Right ventricle myocardium superior (tissue), 1 donor: ENCODE measurements around the gene CARM1. TPM values are rescaled to one million over a fixed set of nuclear protein-coding genes. Genes with fewer than 3 reads are reported as not detected.
"Not testable (repeated sequence)": the region's sequence is repeated elsewhere in the genome, so short reads cannot be mapped to it uniquely, and the experiment has no call there.

Experiments used
- ATAC-seq: fragments of 200-7000 bp; cut with Tn5 transposase; one replicate; pipeline ENCODE4 v1.9.1; 2020; ENCODE audit warnings: mild to moderate bottlenecking; ENCODE audit not compliant: poor library complexity
- DNase-seq: peaks from one replicate; pipeline ENCODE4 v3.0.0-alpha.2; 2020
- intact Hi-C: fragments of 100-400 bp; cut with DNase I; formaldehyde crosslinking; loops from one replicate; pipeline ENCODE4 v1.11.2; 2022
- long read RNA-seq: library from polyadenylated mRNA; unstranded; transcript quantifications from one replicate; pipeline ENCODE4 v2.0.0, GENCODE V29; 2021
- total RNA-seq: library from RNA; stranded (reverse); fragmentation: NEBNext Ultra II Directional; extraction: Animal tissue kit (Norgen Biotek cat#: 25700); gene quantifications from one replicate; pipeline ENCODE4 v1.2.1, GENCODE V29; 2021
- donor health status: DM: no; HTN: yes; CAD: no; lungs with severe emphysema.

The CARM1 gene
- total RNA-seq, result 29.9 TPM
- long read RNA-seq, transcript CARM1-201 (16 exons, 3,330 nt), result major isoform, 134 of 167 reads
- long read RNA-seq, transcript CARM1-202 (15 exons, 2,722 nt), result minor isoform, 12 of 167 reads
- long read RNA-seq, partial matches to known transcripts, result 11 of 167 reads
- long read RNA-seq, other reads (novel, unspliced or antisense), result 10 of 167 reads

DNA sequence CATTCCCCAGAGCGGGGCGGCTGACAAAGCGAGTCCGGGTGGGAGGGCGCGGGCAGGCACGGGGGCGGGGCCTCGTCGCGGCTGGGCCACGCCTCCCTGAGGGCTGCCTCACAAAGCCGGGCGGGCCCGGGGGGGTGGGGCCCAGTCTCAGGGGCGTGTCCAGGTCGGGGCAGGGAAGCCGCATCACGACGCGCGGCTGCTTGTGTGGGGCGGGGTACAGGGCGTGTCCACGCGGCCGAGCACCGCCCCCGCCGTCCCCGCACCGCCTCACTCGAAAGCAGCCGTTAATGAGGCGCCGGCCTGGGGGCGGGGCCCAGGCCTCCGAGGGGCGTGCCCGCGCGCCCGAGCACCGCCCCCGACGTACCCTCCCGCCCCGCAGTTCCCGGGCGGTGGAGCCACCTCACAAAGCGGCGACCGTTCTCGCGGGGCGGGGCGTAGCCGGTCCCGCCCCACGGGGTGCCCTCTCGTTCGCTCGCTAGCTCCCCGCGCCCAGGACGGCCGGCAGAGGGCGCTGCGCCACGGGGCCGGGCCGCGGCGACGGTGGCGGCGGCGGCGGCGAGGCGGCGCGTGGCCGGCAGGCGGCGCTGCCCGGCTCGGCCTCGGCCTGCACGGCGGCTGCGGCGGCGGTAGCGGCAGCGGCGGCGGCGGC, at the start of gene CARM1:
TSS of gene CARM1 (plus strand) at position 599 of the 649 bp plus-strand sequence. CDS start 150 bp downstream, outside the sequence.
- intact Hi-C loops, result no loop called here
- ATAC-seq, result peak; percentile 96
- DNase-seq, result peak; percentile 99

DNA sequence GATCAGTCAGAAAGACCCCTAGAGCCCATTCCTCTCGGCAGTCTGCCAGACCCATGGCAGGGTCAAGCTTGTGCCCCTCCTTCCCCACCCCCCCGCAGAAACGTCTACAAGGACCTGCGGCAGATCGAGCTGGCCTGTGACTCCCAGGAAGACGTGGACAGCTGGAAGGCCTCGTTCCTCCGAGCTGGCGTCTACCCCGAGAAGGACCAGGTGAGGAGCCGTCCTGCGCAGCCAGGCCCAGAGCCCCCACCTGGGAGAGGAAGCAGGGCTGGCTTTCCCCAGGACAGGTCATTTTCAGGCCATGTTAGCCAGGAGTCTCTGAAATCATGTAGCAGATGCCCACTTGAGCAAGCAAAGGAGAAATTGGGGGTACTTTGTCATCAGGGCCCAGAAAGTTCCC, 47.7 kb upstream of the CARM1 start:
- ATAC-seq, result no peak
- no peak for DNase-seq
- intact Hi-C loops, result no loop called here

DNA sequence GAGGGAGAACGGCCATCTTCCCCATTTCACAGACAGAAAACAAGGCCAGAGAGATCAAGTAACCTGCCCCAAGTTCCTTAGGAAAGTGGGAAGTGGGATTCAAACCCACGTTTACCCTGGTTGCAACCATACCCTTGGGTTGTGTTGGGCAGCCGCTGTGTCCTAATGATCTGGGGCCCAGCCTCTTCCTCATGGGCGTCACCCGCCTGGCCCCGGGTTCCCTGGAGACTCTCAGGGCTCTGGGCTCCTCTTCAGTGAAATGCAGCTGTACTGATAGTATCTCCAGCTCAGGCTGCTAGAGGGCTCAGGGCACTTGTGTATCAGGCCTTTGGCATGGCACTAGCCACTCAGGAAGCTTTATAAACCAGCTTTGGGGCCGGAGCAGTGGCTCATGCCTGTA, 45.1 kb upstream of the CARM1 start:
- intact Hi-C loops, result no loop called here
- no peak for ATAC-seq
- no peak for DNase-seq

DNA sequence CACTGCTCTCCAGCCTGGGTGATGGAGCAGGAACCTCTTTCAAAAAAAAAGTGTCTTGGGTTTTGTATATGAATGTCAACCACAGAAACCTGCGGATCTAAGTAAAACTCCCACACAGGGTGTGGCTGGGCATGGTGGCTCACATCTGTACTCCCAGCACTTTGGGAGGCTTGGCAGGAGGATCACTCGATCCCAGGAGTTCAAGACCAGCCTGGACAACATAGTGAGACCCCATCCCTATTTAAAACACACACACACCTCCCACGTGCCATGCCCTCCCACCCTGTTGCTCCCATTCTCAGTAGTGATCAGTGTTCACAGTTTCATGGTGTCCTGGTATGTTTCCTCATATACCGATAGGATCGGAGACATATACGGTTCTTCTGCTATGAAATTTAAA, 44.5 kb upstream of the CARM1 start:
- ATAC-seq (no peak), DNase-seq (no peak)
- intact Hi-C loops, result no loop called here

DNA sequence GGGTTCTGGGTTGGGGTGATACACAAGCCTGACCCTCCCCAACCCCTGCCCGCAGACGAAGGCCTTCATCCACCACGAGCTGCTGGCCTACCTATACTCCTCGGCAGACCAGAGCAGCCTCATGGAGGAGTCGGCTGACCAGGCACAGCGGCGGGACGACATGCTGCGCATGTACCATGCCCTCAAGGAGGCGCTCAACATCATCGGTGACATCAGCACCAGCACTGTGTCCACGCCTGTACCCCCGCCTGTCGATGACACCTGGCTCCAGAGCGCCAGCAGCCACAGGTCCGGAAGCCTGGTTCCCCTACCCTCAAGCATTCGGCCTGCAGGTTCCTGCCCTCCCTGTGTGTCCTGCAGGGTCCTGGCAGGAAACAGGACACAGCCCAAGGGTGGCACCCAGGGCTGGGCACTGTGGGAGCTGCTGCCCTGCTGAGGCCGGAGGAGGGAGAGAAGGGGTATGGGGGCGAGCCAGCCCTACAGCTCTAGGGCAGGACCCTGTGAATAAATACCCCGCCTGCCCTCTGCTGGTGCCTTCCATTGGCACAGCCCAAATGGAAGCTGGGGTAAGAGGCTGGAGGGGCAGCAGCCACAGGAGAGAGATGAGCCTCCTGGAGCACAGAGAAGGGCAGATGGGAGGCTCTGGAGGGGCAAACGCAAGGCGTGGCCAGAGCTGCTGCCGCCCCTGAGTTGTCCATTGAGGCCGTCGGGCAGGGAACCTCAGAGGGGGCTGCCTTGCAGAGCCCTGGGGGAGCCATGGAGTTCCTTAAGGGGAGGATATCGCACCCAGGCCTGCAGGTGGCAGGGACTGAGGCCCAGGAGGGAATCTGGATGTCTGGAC, 42.2 kb upstream of the CARM1 start:
- no peak for DNase-seq
- intact Hi-C loops, result no loop called here
- ATAC-seq, result no peak

DNA sequence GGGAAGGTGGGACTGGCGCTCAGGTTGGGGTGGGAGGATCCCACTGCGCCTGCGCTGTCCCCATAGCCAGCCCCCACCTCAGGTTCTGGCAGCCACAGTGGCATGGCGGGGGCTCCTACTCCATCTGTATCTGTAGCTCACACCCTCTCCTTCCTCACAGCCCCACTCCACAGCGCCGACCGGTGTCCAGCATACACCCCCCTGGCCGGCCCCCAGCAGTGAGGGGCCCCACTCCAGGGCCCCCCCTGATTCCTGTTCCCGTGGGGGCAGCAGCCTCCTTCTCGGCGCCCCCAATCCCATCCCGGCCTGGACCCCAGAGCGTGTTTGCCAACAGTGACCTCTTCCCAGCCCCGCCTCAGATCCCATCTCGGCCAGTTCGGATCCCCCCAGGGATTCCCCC, 41.4 kb upstream of the CARM1 start:
- intact Hi-C loops, result no loop called here
- DNase-seq (no peak), ATAC-seq (no peak)

DNA sequence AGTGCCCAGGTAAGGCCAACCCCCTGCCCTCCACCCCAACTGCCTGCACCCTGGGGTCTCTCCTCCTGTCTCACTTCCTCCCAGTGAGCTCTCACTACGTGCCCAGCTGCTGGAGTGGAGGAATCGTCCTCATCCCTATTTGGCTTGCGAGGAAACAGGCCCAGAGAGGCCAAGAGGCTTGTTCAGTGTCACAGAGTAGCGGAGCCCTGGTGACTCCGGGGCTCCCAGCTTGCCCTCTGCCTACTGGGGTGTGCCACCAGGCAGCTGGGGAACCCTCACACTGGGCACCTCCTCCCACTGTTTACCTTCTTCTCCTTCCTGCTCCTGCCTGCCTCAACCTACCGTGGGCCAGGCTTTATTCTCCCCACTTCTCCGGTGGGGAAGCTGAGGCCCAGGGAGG, 41.0 kb upstream of the CARM1 start:
- ATAC-seq (no peak), DNase-seq (no peak)
- intact Hi-C loops, result no loop called here

DNA sequence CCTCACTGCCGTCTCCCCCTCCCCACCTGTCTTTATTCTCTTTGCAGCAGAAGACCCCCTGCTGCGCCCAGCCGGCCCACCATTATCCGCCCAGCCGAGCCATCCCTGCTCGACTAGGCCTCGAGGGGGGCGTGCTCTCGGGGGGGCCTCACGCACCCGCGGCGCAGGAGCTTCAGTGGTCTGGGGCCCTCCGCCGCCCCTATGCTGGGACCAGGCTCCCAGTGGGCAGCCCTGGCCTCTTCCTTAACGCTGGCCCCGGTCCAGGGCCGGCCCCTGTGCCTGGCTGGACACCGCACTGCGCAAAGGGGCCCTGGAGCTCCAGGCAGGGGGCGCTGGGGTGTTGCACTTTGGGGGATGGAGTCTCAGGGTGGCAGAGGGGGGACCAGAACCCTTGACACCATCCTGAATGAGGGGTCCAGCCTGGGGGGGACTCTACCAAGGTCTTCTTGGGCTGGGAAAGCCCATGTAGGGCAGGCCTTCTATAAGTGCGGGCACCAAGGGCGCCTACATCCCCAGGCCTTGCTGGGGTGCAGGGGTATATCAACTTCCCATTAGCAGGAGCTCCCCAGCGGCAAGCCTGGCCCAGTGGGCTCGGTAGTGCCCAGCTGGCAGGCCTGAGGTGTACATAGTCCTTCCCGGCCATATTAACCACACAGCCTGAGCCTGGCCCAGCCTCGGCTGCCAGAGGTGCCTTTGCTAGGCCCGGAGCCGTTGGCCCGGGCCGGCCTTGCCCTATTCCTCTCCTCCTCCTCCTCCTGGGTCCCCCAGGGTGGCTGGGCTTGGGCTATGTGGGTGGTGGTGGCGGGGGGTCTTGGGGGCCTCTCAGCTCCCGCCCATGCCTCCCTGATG, 40.2 kb upstream of the CARM1 start:
- no peak for ATAC-seq
- intact Hi-C loops, result no loop called here

DNA sequence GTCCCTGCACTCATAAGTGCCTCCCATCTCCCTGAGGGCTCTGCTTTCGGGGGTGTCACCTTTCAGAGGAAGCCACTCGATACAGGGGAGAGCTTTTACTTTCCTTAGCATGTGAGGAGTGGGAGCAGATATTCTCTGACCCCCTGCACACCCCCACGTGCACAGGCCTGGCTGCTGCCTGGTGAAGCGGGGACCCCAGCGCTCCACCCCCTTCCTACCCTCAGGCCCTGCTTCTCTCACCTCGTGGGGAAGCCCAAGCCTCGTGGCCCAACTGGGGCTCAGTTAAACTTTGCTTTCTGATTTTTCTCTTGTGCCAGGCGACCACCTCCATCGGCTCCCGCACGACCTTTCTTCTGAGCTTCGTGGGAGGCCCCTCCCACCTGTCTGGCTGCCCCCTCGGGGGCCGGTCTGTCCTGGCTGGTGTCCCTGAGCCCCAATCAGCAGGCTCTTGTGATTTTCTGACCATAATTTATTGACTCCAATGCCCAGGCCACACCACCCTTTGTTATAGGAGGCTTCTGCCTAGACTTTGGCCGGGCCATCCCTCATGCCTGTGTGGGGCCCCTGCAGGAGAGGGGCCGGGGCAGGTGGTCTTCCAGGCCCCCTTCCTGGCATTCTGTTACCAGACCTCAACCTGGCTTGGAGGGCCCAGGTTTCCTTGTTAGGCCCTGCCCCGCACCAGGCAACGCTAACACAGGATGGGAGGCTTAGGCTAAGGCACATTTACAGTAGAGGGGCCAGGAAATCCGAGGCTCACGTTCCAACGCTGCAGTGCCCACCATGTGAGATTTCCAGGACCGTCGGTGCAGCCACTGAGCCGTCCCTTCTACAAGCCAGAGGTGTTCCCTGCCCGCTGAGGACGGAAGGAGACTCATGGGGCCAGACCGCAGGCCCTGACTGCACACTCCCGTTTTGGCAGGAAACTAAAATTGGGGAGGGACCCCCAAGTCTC, 39.1 kb upstream of the CARM1 start:
- DNase-seq (no peak), ATAC-seq (no peak)
- intact Hi-C loops, result no loop called here

More for the DNA sequence above, 40.2 kb upstream of the CARM1 start:
- no peak for DNase-seq

DNA sequence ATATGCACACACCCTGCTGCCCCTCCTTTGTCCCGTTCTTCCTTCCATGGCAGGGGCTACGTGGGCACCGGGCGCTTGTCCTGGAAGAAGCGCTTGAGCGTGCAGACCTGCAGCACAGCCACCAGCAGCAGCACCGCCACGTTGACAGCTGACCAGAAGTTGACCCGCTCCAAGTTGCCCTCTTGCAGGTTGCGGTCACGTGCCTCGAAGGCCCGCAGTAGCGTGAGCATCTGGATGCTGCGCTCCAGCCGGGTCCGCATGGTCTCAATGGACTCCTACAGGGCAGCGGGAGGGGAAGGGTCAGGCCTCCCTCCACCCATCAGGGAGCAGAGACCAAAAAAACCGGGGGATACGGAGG, 38.4 kb upstream of the CARM1 start:
- DNase-seq, result no peak
- no peak for ATAC-seq
- intact Hi-C loops, result no loop called here

DNA sequence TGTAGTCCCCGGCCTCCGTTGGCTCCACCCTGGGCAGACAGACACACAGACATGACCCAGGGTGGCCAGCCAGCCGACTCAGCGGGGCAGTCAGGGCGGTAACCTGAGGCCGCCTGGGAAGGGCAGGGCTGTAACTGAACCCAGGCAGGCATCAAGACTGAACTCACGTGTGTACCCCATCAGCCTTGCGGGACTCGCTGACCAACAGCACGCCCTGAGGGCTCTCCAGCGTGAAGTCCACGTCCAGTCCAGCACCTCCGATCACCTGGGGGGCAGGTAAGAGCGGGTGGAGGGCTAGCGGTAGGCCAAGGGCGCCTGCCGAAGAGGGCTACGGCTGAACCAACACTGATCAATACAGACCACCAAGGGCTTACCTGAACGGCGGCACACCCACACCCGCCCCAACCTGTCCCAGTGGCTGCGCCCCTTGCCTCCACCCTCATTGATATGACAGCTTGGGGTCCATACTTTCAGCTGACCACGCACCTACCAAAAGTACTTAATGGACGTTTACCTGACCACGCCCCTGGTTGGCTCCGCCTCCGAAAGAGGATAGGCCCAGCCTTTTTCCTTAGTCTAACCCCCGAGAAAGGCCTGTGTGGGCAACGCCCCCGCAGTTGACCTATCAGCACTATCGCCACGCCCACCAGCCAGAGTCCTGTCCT, 36.1 kb upstream of the CARM1 start:
- no peak for ATAC-seq
- DNase-seq, result peak; percentile 54
- intact Hi-C loops, result no loop called here

DNA sequence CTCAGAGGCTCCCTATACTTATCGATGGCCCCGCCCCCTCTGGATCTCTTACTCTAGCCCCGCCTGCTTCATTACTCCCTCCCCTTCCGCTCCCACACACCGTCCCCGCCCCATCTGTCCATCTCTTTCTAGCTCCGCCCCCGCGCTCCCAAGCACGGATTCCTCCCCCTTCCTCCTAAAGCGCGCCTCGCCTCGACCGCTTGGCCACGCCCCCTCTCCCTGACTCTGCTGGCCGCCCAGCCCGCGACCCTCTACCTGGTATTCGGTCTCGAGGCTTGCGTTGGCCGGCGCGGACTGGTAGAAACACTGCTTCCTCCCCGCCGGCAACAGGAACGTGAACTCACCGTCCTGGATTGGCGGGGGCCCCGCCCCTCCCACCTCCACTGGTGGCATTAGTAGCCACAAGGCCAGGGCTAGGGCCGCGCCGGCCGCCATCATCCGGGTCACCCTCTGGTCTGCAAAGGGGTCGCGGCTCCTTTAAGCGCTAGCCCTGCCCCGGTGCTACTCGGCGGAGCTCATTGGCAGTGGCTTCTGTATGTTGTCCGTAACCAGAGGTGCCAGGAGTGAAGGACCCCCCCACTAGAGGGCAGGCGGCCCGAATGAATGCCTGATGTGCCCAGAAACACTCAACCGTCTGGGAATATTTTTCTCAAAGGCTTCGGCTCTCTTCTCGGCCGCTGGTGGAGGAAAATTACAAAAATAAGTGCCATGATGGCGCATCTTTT, 35.4 kb upstream of the CARM1 start, which contains the start of gene TMED1:
TSS of gene TMED1 (minus strand) at position 459 of the 725 bp plus-strand sequence. CDS start at position 438, 21 bp downstream.
- DNase-seq (peak; percentile 99), ATAC-seq (peak; percentile 93)
- intact Hi-C loops, result no loop called here

DNA sequence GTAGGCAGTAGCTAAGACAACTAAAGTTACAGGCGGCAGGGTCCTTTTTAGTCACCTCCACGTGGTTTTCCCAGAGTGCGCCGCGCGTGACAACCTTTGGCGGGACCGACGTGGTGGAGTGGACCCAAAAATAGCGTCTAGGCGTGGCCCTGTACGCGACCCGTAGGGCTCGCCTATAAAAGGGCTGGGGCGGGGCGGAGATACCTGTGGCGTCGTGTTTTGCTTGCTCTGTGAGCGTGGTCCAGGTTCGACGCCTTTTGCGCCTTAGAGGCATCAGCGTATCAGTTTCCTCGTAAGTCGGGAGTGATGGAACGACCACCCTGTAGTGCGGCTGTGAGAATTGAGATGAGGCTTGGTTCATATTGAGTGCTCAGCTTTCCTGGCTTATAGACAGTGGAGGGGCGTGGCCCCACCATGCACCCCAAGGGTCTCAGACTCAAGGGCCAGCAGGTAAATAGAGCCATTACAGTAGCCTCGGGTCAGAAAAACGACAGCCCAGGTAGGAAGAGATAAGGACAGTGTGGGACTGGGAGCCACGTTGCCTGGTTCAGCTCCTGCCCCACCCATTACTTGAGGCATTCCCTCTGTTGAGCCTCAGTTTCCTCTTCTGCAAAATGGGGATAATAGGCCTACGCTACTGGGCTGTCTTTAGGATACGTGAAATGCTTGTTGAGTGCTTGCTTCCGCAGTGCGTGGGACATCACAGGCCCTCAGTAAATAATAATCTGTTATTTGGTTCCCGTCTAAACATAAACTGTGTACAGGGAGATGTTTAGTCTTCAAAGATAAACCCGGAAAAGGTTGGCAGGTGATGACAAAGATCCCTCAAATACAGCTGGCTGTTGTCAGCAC, 34.6 kb upstream of the CARM1 start:
- ATAC-seq, result peak; percentile 66
- intact Hi-C loops, result no loop called here
- peak; percentile 93 for DNase-seq

DNA sequence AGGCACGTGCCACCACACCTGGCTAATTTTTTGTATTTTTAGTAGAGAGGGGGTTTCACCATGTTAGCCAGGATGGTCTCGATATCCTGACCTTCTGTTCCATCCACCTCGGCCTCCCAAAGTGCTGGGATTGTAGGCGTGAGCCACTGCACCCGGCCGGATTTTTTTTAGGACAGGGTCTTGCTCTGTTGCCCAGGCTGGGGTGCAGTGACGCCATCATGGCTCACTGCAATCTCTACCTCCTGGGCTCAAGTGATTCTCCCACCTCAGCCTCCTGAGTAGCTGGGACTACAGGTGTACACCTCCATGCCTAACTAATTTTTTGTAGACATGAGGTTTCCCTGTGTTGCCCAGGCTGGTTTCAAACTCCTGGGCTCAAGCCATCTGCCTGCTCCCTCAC, 33.7 kb upstream of the CARM1 start:
- ATAC-seq, DNase-seq, intact Hi-C loops: not testable (repeated sequence)

DNA sequence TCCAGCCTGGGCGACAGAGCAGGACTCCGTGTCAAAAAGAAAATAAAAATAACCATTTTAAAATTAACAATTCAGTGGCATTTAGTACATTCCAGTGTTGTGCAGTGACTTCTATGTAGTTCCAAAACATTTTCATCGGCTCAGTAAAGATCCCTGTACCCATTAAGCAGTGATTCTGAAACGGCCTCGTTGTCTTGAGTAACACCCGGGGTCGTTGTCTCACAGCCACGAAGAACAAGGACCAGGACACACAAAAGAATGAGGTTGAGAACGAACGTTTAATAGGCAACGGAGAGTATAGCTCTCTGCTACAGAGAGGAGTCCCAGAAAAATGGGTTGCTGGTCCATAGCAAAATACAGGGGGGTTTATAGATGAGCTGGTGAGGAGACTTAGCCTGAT, 33.0 kb upstream of the CARM1 start:
- DNase-seq, result no peak
- no peak for ATAC-seq
- intact Hi-C loops, result no loop called here
